Thymus (tissue), 11 donors: Measurements from ENCODE around the gene OAT. TPM values are rescaled to one million over a fixed set of nuclear protein-coding genes. Genes with fewer than 3 reads are reported as not detected.
A peak's percentile ranks its signal among the peaks of the same experiment; 100 is the strongest.

Experiments
- DNase-seq, 9 donors: peaks; one replicate each; pipeline ENCODE4 v3.0.0-alpha.2; 2013; ENCODE audit warnings: low spot score in 9 of 9, low read depth in 6 of 9, missing footprints in 1 of 9
- H3K27ac ChIP-seq, 2 donors: one replicate each; pipeline ENCODE4 v1.5.1; 2013; ENCODE audit warnings: control low read depth in 1 of 2, low read depth in 1 of 2, low read length in 1 of 2, mild to moderate bottlenecking in 1 of 2, moderate library complexity in 1 of 2
- H3K27me3 ChIP-seq, 2 donors: one replicate each; pipeline ENCODE4 v1.5.1; 2013; ENCODE audit warnings: low read length in 1 of 2; ENCODE audit not compliant: control insufficient read depth in 2 of 2, insufficient read depth in 1 of 2
- H3K36me3 ChIP-seq, 2 donors: one replicate each; pipeline ENCODE4 v1.5.1; 2013; ENCODE audit warnings: low read length in 1 of 2, mild to moderate bottlenecking in 1 of 2, moderate library complexity in 1 of 2; ENCODE audit not compliant: control insufficient read depth in 2 of 2, insufficient read depth in 2 of 2
- H3K4me1 ChIP-seq, 2 donors: one replicate each; pipeline ENCODE4 v1.5.1; 2013; ENCODE audit warnings: low read length in 2 of 2; ENCODE audit not compliant: control insufficient read depth in 2 of 2, insufficient read depth in 2 of 2
- H3K4me3 ChIP-seq, 2 donors: one replicate each; pipeline ENCODE4 v1.5.1; 2013; ENCODE audit warnings: low read length in 2 of 2, control low read depth in 1 of 2, mild to moderate bottlenecking in 1 of 2
- H3K9me3 ChIP-seq, 2 donors: one replicate each; pipeline ENCODE4 v1.5.1; 2013; ENCODE audit warnings: low read length in 1 of 2, mild to moderate bottlenecking in 1 of 2; ENCODE audit not compliant: control insufficient read depth in 2 of 2, insufficient read depth in 1 of 2
- WGBS: extraction: QIAGEN DNeasy Blood & Tissue Kit; methylation state at CpG from one replicate; pipeline ENCODE4 v1.1.7; 2013; 5-methylcytosine and 5-hydroxymethylcytosine counted together
- polyA plus RNA-seq: library from polyadenylated mRNA; stranded (reverse); fragments of 200-250 nt; gene quantifications from one replicate; pipeline ENCODE4 v1.2.3, GENCODE V29; 2013
- total RNA-seq: library from RNA; stranded (reverse); fragments of 120-200 nt; gene quantifications from one replicate; pipeline ENCODE4 v1.2.4, GENCODE V29; 2013
- donor health status: healthy.

Gene OAT
- total and polyA plus RNA-seq, 2 donors, result 41.4 to 50.9 TPM

DNA sequence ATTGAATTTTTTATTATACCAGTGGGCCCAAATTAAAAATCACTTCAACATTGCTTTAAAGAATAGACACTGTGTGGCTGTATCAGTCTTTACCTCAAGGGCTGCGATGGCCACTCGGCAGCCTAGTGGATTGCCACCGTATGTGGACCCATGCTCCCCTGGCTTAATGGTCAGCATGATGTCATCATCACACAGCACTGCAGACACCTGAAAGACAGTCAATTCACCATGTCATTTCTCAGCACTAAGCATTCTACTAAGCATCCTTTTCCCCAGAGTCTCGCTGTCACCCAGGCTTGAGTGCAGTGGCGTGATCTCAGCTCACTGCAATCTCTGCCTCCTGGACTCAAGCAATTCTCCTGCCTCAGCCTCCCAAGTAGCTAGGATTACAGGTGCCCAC lies 17.1 kb downstream of the OAT start:
- no peaks in the 10 kb centered on the region for H3K9me3 ChIP-seq
- DNase-seq, result no peak
- peaks cover 0 to 5% of the 10 kb centered on the region in 2 donors for H3K4me1 ChIP-seq
- no peaks in the 10 kb centered on the region for H3K27me3 ChIP-seq
- WGBS, result 97% methylated on average over 5 of the region's 5 CpGs
- H3K36me3 ChIP-seq, result peaks cover 0 to 12% of the 10 kb centered on the region in 2 donors
- H3K4me3 ChIP-seq, result no peak overlapping the region
- H3K27ac ChIP-seq, result no peak overlapping the region

DNA sequence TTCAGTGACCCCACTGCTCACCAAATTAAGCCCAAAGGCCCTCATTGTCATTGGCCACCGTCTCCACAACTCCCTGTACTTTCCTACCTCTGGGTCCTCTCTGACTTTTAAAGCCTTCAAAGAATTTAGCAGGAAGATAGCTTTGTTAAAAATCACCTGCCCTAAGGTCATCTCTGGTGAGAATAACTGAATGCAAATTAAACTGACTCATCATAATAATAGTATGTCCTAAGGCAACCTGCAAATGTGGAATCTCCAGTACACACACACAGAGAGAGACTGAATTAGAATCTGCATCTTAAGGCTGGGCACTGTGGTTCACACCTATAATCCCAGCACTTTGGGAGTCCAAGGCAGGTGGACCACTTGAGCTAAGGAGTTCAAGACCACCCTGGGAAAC lies 24.1 kb downstream of the OAT start:
- Histone ChIP-seq H3K4me3 (no peak overlapping the region), H3K27me3 (peaks cover 0 to 11% of the 10 kb centered on the region in 2 donors), H3K9me3 (peaks cover 2 to 11% of the 10 kb centered on the region in 2 donors), H3K27ac (no peak overlapping the region), H3K36me3 (peaks cover 0 to 6% of the 10 kb centered on the region in 2 donors), H3K4me1 (peaks cover 0 to under 1% of the 10 kb centered on the region in 2 donors)
- no peak for DNase-seq
- WGBS, result 95% methylated on average over 1 of the region's 1 CpG

DNA sequence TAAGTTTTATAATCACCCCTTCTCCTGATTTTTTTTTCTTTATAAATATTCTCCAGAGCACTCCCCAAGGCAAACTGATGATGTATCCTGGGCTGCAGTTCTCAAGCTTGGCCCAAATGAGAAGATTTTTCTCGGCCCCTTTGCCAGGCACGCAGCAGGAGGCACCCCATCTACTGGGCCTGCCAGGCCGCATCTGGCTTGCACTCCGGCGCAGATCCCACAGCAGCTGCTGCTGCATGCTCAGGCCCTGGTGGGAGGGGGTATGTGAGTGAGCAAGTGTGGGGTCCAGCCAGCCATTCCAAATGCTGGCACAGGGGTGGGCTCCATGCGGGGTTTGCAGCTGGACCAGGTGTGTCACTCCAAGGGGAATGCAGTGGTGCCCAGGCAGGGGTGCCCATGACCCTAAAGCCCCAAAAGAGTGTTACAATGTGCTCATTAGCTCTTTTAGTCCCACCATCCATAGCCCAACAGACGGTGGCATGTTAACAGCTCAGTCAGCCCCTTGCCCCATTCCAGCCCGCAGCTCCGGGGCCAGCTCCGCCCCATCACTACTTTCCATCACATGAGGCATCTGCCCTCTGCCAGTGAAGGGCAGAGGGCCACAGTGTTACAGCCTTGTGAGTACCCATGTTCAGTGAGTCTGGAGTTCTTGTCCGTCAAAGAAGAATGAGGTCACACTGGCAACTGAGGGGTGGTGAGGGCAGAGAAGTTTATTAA lies 25.9 kb downstream of the OAT start:
- no peak overlapping the region for H3K4me3 ChIP-seq
- WGBS, result 98% methylated on average over 11 of the region's 11 CpGs

DNA sequence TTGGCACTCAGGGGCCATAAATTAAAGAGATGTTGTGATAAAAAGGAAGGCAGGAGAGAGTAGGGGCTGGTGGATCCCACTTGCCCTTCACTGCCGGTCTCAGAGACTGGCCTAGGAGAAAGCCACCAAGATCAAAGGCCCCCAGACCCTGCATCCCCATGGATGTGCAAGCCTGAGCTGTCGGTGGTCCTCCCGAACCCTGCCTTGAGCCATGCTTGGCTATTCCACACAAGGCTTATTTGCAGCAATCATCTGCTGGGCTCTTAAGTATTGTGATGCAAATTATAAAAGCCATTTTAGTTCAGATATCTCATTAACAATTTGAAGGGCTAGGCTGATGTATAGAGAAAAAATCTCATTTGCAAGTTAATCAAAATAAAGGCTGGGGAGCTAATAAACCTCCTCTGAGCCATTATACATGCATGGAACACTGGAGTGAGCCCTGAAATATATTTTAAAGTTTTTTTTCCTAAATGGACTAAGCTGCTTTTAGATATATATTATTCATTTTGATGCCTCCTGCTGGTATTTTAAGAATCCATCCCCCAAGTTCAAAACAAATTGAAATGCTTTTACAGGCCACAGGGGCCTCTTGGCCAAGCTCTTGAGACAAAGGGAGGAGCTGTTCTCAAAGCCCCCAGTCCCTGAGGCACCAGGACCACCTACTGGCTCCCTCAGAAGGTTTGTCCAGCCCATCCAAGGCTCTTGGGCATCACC lies 28.1 kb downstream of the OAT start:
- H3K4me3 ChIP-seq, result no peak overlapping the region
- H3K27me3 ChIP-seq, result peaks cover 0 to 26% of the 10 kb centered on the region in 2 donors
- DNase-seq, result no peak
- peaks cover 0 to 10% of the 10 kb centered on the region in 2 donors for H3K4me1 ChIP-seq
- 94% methylated on average over 3 of the region's 3 CpGs for WGBS
- no peak overlapping the region for H3K27ac ChIP-seq
- no peaks in the 10 kb centered on the region for H3K36me3 ChIP-seq
- H3K9me3 ChIP-seq, result peaks cover 2 to 11% of the 10 kb centered on the region in 2 donors

More for the DNA sequence above, 25.9 kb downstream of the OAT start:
- DNase-seq, result no peak
- Histone ChIP-seq H3K27me3 (peaks cover 0 to 21% of the 10 kb centered on the region in 2 donors), H3K27ac (no peak overlapping the region), H3K4me1 (peaks cover 0 to 10% of the 10 kb centered on the region in 2 donors), H3K36me3 (peaks cover 0 to 1% of the 10 kb centered on the region in 2 donors), H3K9me3 (peaks cover 2 to 11% of the 10 kb centered on the region in 2 donors)

DNA sequence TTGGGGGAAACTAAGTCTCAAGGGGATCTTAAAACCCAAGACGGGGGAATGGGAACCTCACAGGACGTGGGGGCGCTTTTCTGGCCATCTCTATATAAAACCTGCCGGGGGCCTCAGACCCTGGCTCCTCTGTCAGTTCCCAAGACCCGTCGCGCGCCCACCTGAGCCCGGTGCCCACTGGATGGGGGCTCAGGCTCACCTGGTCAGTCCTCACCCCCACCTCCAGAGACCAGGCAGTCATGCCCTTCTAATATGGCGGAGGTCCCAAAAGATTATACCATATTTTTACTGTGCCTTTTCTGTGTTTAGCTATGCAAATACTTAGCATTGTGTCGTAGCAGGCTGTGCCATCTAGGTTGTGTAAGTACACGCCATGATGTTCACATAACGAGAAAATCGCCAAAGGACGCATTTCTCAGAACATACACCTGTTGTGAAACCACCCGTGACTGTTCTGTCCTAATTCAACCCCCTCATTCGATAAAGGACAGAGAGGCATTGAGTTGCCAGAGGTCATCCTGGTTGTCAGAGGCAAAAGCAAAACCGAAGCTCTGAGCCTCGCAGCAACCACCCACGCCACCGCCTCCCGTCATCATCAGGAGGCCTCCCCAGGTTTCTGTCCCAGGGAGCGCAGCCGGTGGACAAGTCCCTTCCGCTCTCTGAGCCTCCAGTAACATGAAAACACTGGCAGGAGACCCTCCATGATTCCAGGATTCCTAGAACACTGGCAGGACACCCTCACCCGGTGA lies 28.9 kb downstream of the OAT start:
- DNase-seq, result peak in 1 of 9 donors; percentile 5
- WGBS, result 84% methylated on average over 26 of the region's 26 CpGs
- Histone ChIP-seq H3K9me3 (peaks cover 2 to 11% of the 10 kb centered on the region in 2 donors), H3K4me3 (peak overlapping the region in 1 of 2 donors; percentile 16), H3K27me3 (peaks cover 0 to 28% of the 10 kb centered on the region in 2 donors), H3K36me3 (no peaks in the 10 kb centered on the region), H3K4me1 (peaks cover 0 to 10% of the 10 kb centered on the region in 2 donors), H3K27ac (no peak overlapping the region)

DNA sequence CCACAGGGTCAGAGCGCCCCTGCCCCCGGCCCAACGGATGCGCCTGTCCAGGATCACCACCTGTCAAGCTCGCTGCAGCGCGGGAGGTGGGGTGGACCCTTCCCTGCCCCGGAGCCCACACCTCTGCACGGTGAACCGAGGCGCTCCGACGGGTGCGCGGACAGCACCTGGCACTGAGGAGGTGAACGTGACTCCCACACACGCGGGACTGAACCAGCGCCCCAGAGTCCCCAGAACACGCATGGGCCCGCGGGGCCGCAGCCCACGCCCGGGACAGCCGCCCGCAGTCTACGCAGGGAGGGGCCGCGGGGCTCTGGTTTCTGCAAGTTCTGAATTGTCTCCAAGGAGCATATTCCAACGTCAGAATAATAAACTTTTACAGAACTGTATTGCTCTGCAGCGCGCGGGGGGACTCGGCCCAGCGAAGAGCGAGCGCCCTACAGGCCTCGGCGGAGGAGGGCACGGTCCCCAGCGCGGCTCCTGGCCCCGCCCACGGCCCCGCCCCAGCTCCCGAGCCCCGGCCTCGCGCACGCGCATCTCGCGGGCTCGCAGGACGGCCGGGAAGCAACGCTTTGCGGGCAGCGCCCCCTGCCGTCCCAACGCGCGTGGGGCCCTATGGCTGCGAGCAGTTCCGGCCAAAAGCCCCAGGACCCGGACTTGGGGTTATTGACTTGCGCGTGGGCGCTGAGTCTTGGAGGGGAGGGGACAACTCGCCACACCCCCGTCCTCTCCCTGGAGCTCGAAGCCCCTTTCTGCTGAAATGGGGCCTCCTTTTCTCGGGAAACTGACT lies 29.7 kb downstream of the OAT start:
- peaks cover 0 to 35% of the 10 kb centered on the region in 2 donors for H3K27me3 ChIP-seq
- H3K36me3 ChIP-seq, result no peaks in the 10 kb centered on the region
- WGBS, result 8% methylated on average over 74 of the region's 74 CpGs
- peak; percentile 52 to 95 (median 88) for DNase-seq
- no peak overlapping the region for H3K27ac ChIP-seq
- H3K4me1 ChIP-seq, result peaks cover 0 to 10% of the 10 kb centered on the region in 2 donors
- H3K9me3 ChIP-seq, result peaks cover 2 to 11% of the 10 kb centered on the region in 2 donors
- peak overlapping the region; percentile 37 to 40 for H3K4me3 ChIP-seq

DNA sequence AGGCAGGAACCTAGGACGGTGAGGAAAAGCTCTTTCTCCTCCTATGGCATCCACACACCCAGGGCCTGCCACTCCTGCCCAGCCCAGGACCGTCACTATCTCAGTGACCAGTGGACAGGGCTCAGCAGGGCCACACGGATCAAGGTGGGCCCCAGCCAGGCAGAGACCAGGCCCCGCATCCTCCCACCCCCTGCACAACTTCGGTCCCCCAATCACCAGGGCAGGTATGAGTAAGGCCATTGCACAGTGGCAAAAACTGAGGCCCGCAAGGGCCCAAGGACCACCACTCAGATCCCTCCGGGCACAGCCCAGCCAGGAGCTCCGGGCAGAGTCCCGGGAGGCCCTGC lies 30.3 kb downstream of the OAT start:
- peaks cover 0 to 37% of the 10 kb centered on the region in 2 donors for H3K27me3 ChIP-seq
- 91% methylated on average over 9 of the region's 9 CpGs for WGBS
- H3K27ac ChIP-seq, result no peak overlapping the region
- no peak for DNase-seq
- no peaks in the 10 kb centered on the region for H3K36me3 ChIP-seq
- H3K9me3 ChIP-seq, result peaks cover 2 to 9% of the 10 kb centered on the region in 2 donors
- H3K4me3 ChIP-seq, result peak overlapping the region in 1 of 2 donors; percentile 37
- peaks cover 0 to 10% of the 10 kb centered on the region in 2 donors for H3K4me1 ChIP-seq

DNA sequence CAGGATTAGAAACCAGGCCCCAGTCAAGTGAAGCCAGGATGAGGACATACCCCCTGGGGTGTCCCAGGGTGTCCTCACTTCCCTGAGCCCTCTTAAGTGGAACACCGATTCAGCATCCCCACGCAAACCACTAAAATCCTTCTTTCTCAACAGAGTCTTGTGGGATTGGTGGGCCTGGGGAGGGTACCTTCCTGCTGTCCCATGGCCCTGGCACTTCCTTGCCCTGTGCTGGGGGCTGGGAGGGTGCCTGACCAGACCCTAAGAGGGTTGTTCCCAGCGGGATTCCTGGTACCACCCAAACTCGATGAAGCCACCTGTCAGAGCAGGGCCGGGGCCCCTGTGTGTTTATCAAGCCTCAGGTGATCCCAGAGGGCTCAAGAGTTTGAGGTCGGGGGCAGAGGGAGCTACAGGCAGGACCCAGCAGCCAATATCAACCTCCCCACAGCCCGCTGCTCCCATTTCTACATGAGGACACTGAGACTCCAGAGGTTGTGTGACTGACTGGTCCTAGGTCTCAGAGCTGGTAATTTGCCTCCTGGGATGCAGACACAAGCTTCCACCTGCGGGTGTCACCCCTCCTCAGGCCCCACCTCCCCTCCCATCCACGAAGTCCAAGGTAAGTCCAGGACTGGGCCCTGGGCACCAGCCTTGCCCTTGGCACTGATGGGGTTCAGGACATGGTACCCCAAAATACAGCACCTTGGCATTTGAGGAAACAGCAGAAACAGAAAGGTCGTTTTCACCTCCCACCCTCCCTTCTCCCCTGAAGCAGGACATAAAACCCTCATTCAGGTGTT lies 31.4 kb downstream of the OAT start:
- 82% methylated on average over 10 of the region's 10 CpGs for WGBS
- DNase-seq, result no peak
- peaks cover 2 to 38% of the 10 kb centered on the region in 2 donors for H3K27me3 ChIP-seq

More for the DNA sequence above, 31.4 kb downstream of the OAT start:
- H3K9me3 ChIP-seq, result no peaks in the 10 kb centered on the region
- no peaks in the 10 kb centered on the region for H3K36me3 ChIP-seq
- peaks cover 0 to 10% of the 10 kb centered on the region in 2 donors for H3K4me1 ChIP-seq
- no peak overlapping the region for H3K27ac ChIP-seq
- H3K4me3 ChIP-seq, result no peak overlapping the region
